ENCODE data around the gene ACP7. TPM values are rescaled to one million over a fixed set of nuclear protein-coding genes. Genes with fewer than 3 reads are reported as not detected.

ACP7 gene
- total RNA-seq, 4 donors from 2014 or later = 0.55 TPM; not detected in 3

- no peaks in the 10 kb centered on the region for H3K27me3 ChIP-seq
- no peaks in the 10 kb centered on the region for H3K36me3 ChIP-seq
- no peak for TF ChIP-seq POLR2A (IDR thresholded peaks at IDR 0.05)
- TF ChIP-seq, protein P1, sequence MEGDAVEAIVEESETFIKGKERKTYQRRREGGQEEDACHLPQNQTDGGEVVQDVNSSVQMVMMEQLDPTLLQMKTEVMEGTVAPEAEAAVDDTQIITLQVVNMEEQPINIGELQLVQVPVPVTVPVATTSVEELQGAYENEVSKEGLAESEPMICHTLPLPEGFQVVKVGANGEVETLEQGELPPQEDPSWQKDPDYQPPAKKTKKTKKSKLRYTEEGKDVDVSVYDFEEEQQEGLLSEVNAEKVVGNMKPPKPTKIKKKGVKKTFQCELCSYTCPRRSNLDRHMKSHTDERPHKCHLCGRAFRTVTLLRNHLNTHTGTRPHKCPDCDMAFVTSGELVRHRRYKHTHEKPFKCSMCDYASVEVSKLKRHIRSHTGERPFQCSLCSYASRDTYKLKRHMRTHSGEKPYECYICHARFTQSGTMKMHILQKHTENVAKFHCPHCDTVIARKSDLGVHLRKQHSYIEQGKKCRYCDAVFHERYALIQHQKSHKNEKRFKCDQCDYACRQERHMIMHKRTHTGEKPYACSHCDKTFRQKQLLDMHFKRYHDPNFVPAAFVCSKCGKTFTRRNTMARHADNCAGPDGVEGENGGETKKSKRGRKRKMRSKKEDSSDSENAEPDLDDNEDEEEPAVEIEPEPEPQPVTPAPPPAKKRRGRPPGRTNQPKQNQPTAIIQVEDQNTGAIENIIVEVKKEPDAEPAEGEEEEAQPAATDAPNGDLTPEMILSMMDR (IDR thresholded peaks at IDR 0.05) = no peak
- intact Hi-C loops (cut with DNase I; ENCODE audit: low total_unique reads) = no loop called here
- no peaks in the 10 kb centered on the region for H3K9me3 ChIP-seq
- no peak for DNase-seq
- H3K4me3 ChIP-seq = no peak overlapping the region
- H3K27ac ChIP-seq = no peak overlapping the region
- H3K4me1 ChIP-seq = peaks cover 6 to 30% of the 10 kb centered on the region in 2 donors
These were observed 71.6 kb downstream of the ACP7 start for GRCh38 chr19:39155741-39156140.

- Histone ChIP-seq H3K36me3 (no peaks in the 10 kb centered on the region), H3K9me3 (no peaks in the 10 kb centered on the region), H3K27me3 (no peaks in the 10 kb centered on the region), H3K27ac (no peak overlapping the region), H3K4me3 (no peak overlapping the region), H3K4me1 (peaks cover under 1 to 25% of the 10 kb centered on the region in 2 donors)
- no peak for DNase-seq
- TF ChIP-seq, protein P1 (IDR thresholded peaks at IDR 0.05) = no peak
- no peak for TF ChIP-seq POLR2A (IDR thresholded peaks at IDR 0.05)
- intact Hi-C loops (cut with DNase I; ENCODE audit: low total_unique reads) = no loop called here
These were observed 72.4 kb downstream of the ACP7 start for GRCh38 chr19:39156326-39157230.

GRCh38 chr19:39157275-39157996, 73.3 kb downstream of the ACP7 start:
- intact Hi-C loops (cut with DNase I; ENCODE audit: low total_unique reads) = no loop called here
- Histone ChIP-seq H3K36me3 (no peaks in the 10 kb centered on the region), H3K4me1 (peaks cover 0 to 25% of the 10 kb centered on the region in 2 donors), H3K4me3 (no peak overlapping the region), H3K27ac (no peak overlapping the region), H3K27me3 (no peaks in the 10 kb centered on the region), H3K9me3 (no peaks in the 10 kb centered on the region)
- no peak for DNase-seq
- TF ChIP-seq POLR2A (IDR thresholded peaks at IDR 0.05) = no peak
- TF ChIP-seq, protein P1 (IDR thresholded peaks at IDR 0.05) = no peak

- Histone ChIP-seq H3K27ac (no peak overlapping the region), H3K9me3 (no peaks in the 10 kb centered on the region), H3K4me3 (no peak overlapping the region), H3K4me1 (peaks cover 0 to 25% of the 10 kb centered on the region in 2 donors), H3K27me3 (no peaks in the 10 kb centered on the region), H3K36me3 (no peaks in the 10 kb centered on the region)
- intact Hi-C loops (cut with DNase I; ENCODE audit: low total_unique reads) = no loop called here
- no peak for DNase-seq
- TF ChIP-seq, protein P1 (IDR thresholded peaks at IDR 0.05) = no peak
- no peak for TF ChIP-seq POLR2A (IDR thresholded peaks at IDR 0.05)
These were observed 73.8 kb downstream of the ACP7 start for GRCh38 chr19:39157997-39158389.
